SKM-1 (cell line): ENCODE data around the gene JDP2.
A peak's percentile ranks its signal among the peaks of the same experiment; 100 is the strongest.
"Not testable (repeated sequence)": the region's sequence is repeated elsewhere in the genome, so short reads cannot be mapped to it uniquely, and the experiment has no call there.

ENCODE experiments used
- DNase-seq: peaks from one replicate; lab custom pipeline; 2025; ENCODE audit not compliant: unreplicated experiment; lab: John Stamatoyannopoulos, UW

The JDP2 gene, protein sequence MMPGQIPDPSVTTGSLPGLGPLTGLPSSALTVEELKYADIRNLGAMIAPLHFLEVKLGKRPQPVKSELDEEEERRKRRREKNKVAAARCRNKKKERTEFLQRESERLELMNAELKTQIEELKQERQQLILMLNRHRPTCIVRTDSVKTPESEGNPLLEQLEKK

DNA sequence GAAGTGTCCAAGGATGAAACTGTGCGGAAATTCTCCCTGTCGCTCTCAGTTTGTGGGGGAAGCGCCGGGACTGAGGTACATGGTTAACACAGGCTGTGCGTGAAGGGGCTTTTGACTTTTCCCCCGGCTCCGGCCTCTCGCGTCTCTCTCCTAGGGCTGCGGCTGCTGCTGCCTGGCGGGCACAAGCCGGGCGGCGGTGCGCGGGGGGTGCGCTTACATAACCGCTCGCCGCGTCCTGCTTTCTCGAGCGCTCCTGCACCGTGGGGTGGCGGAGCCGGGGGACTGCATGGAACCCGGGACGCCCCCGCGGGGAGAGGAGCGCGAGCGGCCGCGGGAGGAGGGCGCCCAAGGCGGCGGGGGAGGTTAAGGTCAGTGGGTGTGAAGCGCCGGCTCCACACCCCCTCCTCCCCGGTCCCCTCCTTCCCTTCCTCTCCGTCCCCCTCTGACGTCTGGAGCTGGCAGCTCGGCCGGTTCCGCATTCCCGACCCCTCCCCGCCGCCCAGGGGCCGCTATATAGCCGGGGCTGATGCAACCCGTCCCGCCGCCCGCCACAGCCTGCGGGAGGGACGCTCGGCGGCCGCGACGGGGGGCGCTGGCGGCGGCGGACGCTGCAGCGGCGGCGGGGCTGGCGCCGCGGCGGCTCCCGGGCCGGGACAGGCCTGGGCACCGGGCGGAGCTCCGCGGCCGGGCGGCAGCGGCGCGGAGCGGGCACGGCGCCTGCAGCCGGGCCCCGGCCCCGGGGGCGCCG, at the start of gene JDP2:
Gene JDP2 (plus strand): TSS at position 541 of the 748 bp plus-strand sequence. CDS start 9,899 bp downstream, outside the sequence.
- DNase-seq: peak; percentile 61

DNA sequence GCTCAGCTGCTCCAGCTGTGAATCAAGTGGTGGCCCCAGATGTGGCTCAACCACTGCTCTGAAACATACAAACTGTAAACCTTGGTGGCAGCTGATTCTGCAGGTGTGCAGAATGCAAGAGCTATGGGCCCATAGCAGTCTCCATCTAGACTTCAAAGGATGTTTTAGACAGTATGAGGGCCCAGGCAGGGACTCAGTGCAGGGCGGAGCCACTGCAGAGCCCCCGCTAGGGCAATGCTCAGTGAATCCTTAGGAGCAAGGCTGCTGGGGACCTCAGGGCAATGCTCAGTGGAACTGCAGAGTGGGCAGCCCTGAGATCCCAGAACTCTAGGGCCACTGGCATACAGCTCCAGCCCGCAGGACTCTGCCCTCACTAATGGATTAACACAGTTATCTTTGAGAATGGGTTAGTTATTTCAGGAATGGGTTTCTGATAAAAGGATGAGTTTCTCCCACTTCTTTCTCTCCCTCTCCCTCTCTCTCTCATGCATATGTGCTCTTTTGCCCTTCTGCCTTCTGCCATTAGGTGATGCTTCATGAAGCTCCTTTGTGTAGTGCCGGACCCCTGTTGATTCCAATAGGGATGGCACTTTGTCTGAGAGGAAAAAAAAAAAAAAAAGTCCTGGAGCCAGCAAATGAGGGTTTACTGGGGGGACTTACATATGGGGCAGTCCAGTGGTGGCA, 48.4 kb upstream of the JDP2 start:
- no peak for DNase-seq

DNA sequence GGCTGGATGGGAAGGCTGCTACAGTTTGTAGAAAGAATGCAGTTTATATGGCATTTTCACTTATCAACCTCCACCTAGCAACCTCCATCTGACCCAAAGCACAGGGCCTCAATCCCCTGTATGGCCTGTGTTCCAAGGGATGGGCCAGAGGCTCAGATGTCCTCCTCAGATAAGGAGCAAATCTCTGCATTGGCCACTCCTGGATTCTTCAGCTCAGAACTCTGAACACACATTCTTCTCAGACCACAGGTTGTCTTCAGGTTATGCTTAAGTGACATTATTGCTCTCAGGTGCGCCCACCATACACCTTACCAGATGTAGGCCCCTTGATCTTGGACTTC, 47.9 kb upstream of the JDP2 start:
- no peak for DNase-seq

DNA sequence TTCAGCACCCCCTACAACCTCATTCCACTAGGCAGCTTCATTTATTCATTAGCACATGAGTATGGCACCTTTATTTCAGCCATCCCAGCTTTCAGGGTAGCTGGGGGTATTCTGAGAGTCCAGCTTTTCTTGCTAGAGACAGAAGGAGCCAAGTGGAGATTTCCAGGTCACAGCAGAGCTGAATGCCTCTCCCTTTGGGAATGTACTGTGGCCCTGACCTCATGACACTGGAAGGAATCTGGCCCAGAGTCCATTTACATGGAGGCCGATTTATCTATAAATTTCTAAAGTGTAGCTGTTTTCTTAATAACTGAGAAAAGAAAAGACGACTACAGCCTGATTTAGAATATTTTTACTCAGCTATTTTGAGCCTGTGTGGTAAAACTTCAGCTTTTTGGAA, 47.2 kb upstream of the JDP2 start:
- DNase-seq: no peak

DNA sequence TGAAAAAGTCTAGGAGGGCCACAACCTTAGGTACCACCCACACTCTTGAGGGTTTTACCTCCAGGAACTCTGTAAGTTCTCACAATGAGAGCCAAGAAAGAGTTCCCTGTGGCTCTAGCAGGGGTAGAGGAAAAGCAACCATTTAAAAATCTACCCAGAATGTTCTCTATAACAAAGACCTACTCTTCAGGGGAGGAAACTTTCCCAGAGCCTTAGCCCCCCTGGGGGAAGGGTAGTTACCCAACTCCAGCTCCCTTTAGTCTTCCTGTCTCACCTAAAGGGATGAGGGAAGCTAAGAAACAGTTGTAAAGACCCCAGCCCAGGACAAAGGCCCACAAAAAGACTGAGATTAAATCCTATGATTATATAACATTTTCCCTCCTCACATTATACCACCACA, 46.2 kb upstream of the JDP2 start:
- no peak for DNase-seq

DNA sequence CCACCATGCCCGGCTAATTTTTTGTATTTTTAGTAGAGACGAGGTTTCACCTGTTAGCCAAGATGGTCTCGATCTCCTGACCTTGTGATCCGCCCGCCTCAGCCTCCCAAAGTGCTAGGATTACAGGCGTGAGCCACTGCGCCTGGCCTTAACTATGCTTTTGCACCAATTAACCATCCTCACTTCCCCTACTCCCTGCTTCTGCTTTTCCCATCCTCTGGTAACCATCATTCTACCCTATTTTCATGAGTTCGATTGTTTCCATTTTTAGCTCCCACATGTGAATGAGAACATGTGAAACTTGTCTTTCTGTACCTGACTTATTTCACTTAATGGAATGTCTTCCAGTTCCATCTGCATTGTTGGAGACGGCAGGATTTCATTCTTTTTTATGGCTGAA, 44.6 kb upstream of the JDP2 start:
- not testable (repeated sequence) for DNase-seq

DNA sequence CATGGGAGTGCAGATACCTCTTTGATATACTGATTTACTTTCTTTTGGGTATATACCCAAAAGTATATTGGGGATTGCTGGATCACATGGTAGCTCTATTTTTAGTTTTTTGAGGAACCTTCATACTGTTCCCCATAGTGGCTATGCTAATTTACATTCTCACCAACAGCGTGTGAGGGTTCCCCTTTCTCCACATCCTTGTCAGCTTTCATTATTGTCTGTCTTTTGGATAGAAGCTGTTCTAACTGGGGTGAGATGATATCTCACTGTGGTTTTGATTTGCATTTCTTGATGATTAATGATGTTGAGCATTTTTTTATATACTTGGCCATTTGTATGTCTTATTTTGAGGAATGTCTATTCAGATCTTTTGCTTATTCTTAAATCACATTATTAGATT, 44.1 kb upstream of the JDP2 start:
- peak; percentile 2 for DNase-seq

DNA sequence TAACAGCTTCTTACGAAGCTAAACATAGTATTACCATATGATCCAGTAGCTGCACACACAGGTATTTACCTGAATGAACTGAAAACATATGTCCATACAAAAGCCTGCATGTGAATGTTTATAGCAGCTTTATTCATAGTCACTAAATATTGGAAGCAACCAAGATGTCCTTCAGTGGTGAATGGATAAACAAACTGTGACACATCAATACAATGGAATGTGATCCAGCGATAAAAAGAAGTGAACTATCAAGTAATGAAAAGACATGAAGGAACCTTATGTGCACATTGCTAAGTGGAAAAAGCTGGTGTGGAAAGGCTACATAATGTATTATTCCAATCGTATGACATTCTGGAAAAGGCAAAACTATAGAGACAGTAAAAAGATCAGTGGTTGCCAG, 38.1 kb upstream of the JDP2 start:
- DNase-seq: no peak

DNA sequence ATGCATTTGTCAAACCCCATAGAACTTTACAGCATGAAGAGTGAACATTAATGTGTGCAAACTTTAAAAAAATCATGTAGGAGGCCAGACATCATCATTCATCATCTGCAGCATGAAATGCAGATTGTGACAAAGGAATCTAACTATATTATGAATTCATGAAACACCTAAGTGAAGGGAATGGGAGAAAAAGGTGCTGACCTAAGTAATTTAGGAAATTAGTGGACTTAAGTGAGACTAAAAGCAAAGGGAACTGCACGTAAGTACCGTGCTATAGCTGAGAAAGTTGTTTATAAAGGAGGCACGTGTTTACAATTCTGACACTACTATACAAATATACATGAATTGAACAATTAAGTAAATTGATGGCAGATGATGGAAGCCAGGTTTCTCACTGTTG, 37.6 kb upstream of the JDP2 start:
- no peak for DNase-seq

DNA sequence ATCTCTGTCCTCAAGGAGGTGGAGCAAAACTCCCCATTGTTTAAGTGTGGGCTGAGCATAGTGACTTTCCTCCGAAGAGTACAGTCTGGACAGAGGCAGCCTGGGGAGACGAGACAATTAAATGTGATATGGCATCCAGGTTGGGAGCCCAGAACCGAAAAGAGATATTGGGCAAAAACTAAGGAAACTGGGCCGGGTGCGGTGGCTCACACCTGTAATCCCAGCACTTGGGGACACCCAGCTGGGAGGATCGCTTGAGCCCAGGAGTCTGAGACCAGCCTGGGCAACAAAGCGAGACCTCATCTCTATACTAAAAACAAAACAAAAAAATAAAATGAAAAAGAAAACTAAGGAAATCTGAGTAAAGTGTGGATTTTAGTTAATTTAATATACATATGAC, 35.9 kb upstream of the JDP2 start:
- no peak for DNase-seq

DNA sequence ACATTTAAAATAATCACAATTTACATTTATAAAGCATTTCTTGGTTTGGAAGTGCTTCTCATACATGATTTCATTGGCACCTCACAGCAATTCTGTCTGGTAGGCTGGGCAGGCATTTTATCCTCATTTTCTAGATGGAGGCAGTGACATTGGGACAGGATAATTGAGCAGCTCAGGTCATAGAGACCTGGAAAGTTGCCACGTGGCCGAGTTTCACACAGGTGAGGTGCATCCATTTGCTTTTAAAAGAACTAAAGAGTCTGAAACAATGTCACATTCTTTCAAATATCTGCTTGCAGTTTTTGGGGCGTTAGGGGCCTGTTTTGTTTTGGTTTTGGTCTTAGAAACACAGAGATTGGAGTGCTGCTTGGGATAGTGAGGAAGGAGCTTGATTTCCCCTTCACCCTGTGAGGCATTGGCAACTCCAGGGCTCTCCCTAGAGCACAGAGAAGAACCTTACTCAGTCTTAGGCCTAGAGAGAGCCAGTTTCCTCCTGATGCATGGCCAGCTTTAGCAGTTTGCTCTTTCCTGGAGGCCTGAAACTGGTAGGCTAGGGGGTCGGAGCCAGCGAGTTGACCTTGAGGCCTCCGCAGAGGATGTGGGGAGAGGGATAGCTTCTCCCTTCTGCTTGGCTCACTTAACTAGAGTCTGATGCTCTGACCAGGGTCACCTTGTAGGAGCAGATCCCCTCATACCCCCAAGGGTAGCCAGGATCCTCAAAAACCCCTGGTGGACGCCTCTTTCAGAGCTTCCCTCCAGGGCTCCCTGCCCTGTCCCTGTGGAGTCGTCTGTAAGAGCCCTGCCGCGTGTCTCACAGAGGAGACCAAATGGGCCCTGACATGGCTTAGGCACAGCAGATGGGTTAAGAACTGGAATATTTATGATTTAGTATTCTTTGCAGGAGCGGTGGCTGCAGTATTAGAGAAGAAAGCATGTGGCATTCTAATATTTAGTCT, 34.9 kb upstream of the JDP2 start:
- no peak for DNase-seq

DNA sequence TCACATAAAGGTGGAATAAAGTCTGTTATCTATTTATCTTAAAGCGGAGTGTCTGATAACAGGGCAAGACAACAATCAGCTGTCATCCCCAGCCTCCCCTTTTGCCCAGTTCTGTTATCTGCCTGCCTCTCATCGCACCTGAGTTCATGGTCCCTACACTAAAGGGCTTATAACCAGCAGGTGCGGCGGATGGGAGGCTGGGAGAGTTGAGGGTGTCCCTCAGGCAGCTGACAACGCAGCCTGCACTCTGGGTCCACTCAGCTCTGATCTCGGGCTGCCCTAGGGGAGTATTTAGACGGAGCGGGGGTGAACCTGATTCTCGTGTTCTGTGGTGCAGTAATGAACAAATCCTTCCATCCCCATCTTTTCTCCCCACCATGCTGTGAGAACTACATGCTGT, 34.0 kb upstream of the JDP2 start:
- DNase-seq: no peak

DNA sequence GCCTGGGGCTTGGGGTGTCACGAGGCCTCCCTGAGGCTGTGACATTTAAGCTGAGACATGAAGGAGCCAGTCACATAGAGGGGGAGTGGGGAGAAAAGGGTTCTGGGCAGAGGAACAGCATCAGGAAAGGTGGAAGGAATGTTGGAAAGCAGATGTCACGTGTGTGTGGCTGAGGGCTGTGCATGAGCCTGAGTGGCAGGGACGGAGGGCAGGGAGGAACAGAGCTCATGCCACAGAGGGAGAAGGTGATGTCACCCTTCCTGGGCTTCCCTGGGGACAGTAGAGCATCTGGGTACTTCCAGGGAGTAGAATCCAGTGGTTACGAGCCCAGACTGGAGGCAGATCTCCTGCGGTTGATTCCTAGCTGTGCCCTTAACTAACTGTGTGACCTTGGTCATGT, 32.0 kb upstream of the JDP2 start:
- no peak for DNase-seq

DNA sequence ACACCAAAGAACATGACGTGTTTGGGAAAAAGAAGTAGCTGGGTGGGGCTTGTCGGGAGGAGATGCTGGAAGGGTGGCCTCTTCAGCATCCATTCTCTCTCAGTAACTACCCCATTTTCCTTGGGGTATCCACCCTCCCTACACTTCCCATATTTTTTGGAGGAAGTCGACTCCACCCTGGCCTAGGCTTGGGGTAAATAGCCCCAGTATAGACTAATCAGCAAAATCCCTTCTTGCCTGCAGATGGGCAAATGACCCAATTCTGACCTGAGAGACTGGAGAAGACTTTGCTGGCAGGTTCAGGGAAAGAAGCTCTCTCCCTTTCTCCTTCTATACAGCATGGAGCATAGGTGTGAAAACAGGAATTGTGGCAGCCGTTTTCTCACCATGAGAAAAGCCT, 28.5 kb upstream of the JDP2 start:
- no peak for DNase-seq

DNA sequence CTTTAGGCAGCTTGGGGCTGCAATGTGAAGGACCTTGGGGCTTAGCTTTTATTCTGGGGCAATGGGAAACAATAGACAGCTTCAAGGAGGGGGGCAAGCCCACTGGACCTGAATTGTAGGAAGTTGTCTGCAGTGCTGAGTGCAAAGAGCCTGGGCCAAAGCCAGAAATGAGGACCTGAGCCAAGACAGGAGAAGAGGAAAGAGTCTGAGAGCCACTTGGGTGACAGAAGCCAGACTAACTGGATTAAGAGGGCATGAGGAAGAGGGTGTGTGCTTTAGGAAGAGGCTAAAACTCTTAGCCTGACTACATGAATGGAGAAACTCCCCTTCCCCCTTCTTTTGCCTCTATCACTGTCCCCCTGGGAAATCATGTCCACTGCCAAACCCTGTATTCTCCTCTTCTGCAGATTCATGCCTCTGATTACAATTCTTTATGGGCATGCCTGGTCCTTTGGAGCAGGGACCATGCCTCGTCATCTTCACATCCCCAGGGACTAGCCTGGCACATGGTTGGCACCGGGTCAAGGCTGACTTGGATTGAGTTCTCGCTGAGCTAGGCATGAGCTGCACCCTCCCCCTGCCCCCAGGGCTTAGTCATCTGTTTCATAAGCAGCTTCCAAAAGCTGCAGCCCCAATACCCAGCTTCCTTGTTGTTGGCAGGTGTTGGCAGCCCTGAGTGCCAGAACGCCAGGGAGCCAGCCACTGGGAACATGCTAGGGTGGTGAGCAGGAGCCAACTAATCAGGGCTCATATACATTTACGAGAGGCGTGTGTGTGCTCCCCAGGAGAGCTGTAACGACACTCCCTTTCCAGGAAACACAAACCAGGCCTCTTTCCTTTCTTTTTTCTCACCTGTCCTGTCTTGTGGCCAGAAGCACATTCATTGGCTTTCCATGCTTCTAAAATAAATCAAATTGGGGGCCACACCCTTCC, 27.7 kb upstream of the JDP2 start:
- DNase-seq: no peak

DNA sequence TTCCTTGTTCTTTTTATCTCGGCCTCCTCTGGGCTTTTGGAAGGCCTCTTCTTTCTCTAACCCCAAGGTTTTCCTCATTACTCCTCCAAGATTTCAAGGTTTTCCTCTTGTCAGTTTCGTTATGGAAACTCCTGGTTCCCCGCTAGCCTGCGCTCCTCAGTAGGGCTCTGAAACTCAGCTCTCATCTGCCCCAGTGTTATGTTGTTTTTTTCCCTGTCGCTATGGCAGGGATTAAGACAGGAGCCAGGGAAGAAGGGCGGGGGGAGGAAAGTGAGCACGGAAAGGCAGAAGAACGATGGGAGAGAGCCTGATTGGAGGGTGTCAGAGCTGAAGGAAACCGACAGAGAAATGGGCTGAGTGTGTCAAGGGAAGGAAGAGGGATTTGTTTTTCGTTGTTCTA, 26.5 kb upstream of the JDP2 start:
- no peak for DNase-seq

DNA sequence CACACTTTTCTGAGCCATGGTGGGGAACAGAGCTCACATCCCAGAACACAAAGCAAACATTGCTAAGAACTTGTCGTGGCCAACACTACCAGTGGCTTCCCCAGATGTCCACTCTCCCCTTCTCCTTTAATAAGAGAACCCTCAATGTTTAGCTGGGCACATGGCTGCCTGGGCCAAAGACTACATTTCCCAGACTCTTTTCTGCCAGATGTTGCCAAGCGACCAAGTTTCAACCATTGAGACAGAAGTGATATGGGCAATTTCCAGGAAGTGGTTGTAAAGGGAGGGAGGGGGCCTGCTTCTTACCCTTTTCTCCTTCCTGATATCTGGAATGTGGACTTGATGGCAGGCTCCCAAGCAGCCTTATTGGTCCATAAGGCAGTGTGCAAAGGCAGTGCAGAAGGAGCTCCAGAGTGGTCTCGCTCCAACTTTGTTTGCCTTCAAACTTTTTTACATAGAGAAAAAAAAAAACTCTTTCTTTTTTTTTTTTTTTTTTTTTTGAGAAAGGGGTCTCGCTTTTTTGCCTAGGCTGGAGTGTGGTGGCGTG, 24.9 kb upstream of the JDP2 start:
- DNase-seq: no peak

DNA sequence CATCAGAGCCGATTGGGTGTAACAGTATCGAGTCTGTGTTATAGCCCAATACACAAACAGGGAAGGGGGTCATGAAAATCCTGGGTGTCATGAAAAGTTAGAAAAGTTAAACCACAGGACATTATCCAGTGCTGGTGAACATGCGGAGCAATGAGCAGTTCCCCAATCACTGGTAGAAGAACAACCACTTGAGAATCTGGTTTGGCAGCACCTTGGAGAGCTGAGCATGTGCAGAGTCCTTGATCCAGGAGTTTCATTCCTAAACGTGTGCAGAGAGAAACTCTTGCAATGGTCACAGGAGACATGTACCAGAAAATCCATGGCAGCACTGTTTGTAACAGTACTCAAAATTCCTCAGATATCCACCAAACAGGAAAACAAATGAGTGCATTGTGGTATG, 23.0 kb upstream of the JDP2 start:
- no peak for DNase-seq

DNA sequence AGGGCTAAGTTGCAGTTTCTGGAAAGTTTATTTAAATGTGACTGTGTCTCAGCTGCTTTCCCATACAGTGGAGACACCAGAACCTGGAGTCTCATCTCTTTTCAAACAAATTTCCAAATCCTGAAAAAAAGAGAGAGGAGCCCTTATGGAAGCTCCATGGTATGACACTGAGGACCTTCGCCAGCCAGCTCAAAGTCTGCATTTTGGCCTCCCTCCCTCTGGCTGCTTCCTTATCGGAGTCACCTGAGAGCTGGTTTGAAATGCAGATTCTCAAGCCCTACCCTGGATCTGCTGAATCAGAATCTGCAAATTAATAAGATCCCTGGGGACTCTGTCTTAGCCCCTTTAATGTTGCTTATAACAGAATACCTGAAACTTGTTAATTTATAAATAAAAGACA, 21.7 kb upstream of the JDP2 start:
- no peak for DNase-seq

DNA sequence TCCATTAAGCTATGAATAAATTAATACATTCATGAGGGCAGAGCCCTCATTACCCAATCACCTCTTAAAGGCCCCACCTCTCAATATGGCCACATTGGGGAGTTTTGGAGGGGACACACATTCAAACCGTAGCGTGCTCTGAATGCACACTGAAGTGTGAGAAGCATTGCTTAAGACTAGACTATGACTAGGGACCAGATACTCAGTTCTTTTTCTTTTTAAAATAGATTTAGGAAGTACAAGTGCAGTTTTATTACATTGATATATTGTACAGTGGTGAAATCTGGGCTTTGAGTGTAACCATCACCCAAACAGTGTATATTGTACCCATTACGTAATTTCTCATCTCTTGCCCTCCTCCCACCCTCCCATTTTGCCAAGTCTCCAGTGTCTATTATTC, 21.0 kb upstream of the JDP2 start:
- no peak for DNase-seq
